ENCODE measurements around the gene SYNPO2. TPM values are rescaled to one million over a fixed set of nuclear protein-coding genes. Genes with fewer than 3 reads are reported as not detected.

SYNPO2 gene
- total and polyA plus RNA-seq, 2 donors (not counting 1 experiment from before 2014, with no cell fraction given): 0.03 to 0.20 TPM

DNA sequence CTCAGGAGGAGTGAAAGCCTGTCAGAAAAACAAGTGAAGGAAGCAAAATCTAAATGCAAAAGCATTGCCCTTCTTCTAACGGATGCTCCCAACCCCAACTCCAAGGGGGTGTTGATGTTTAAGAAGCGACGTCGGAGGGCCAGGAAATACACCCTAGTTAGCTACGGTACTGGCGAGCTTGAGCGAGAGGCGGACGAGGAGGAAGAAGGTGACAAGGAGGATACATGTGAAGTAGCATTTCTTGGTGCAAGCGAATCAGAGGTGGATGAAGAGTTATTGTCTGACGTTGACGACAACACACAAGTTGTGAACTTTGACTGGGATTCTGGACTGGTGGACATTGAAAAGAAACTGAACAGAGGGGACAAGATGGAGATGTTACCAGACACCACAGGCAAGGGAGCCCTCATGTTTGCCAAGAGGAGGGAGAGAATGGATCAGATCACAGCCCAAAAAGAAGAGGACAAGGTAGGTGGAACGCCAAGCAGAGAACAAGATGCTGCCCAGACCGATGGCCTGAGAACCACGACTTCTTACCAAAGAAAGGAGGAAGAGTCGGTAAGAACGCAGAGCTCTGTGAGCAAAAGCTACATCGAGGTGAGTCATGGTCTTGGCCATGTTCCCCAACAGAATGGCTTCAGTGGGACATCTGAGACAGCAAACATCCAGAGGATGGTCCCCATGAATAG lies 141.3 kb downstream of the SYNPO2 start:
- CTCF ChIA-PET: no interaction called here

DNA sequence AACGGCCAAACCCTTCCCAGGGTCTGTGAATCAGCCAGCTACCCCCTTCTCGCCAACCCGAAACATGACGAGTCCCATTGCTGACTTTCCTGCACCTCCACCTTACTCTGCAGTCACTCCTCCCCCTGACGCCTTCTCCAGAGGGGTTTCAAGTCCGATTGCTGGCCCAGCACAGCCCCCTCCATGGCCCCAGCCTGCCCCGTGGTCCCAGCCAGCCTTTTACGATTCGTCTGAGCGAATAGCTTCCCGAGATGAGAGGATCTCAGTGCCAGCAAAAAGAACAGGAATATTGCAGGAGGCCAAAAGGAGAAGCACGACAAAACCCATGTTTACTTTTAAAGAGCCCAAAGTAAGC lies 141.9 kb downstream of the SYNPO2 start:
- no peak overlapping the region for H2AFZ ChIP-seq (ENCODE audit: insufficient read depth, low read depth, low read length, poor library complexity, severe bottlenecking)
- POLR2A ChIA-PET: no interaction called here
- no peak for TF ChIP-seq EZH2 (IDR thresholded peaks at IDR 0.05; ENCODE audit: borderline replicate concordance, insufficient read depth, low read depth, low read length, poor library complexity, severe bottlenecking)
- TF ChIP-seq, protein P1, sequence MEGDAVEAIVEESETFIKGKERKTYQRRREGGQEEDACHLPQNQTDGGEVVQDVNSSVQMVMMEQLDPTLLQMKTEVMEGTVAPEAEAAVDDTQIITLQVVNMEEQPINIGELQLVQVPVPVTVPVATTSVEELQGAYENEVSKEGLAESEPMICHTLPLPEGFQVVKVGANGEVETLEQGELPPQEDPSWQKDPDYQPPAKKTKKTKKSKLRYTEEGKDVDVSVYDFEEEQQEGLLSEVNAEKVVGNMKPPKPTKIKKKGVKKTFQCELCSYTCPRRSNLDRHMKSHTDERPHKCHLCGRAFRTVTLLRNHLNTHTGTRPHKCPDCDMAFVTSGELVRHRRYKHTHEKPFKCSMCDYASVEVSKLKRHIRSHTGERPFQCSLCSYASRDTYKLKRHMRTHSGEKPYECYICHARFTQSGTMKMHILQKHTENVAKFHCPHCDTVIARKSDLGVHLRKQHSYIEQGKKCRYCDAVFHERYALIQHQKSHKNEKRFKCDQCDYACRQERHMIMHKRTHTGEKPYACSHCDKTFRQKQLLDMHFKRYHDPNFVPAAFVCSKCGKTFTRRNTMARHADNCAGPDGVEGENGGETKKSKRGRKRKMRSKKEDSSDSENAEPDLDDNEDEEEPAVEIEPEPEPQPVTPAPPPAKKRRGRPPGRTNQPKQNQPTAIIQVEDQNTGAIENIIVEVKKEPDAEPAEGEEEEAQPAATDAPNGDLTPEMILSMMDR (IDR thresholded peaks at IDR 0.05): no peak
- DNase-seq (no peak), ATAC-seq (ENCODE audit: low read depth) (no peak)
- H3K79me2 ChIP-seq (ENCODE audit: control insufficient read depth, insufficient read depth, low read length): no peaks in the 10 kb centered on the region
- intact Hi-C loops (cut with micrococcal nuclease): no loop called here
- Mint-ChIP-seq H3K27ac (no peak overlapping the region), H3K4me3 (no peak overlapping the region), H3K27me3 (peaks cover 17% of the 10 kb centered on the region), H3K9me3 (ENCODE audit: insufficient read depth) (no peaks in the 10 kb centered on the region), H3K4me1 (no peaks in the 10 kb centered on the region)
- H3K9me3 ChIP-seq (ENCODE audit: control extremely low read depth in 1 of 3, control insufficient read depth in 2 of 3, insufficient read depth in 1 of 3, low read length in 2 of 3): no peaks in the 10 kb centered on the region
- no peaks in the 10 kb centered on the region for H3K36me3 ChIP-seq (replicated peaks in 1 of 2; ENCODE audit: control extremely low read depth in 1 of 2, control insufficient read depth in 1 of 2, extremely low read depth in 1 of 2, insufficient read depth in 2 of 2, low read length in 1 of 2)
- H3K4me1 ChIP-seq (ENCODE audit: control insufficient read depth in 2 of 2, insufficient read depth in 2 of 2, low read length in 2 of 2): no peaks in the 10 kb centered on the region
- H3K27ac ChIP-seq (ENCODE audit: low read length in 2 of 2): no peak overlapping the region
- no peak overlapping the region for H3K9ac ChIP-seq (ENCODE audit: low read length)
- H4K20me1 ChIP-seq (ENCODE audit: control insufficient read depth, insufficient read depth, low read length, poor library complexity, severe bottlenecking): no peaks in the 10 kb centered on the region
- H3K4me3 ChIP-seq (ENCODE audit: control extremely low read depth in 1 of 5, extremely low read depth in 1 of 5, insufficient read depth in 1 of 5, low read depth in 2 of 5, low read length in 4 of 5): no peak overlapping the region
- no peak overlapping the region for H3K4me2 ChIP-seq (replicated peaks; ENCODE audit: low read depth, low read length, poor library complexity, severe bottlenecking)
- WGBS (ENCODE audit: insufficient coverage): 95% methylated on average over 12 of the region's 12 CpGs
- CTCF ChIA-PET: no interaction called here
- no peaks in the 10 kb centered on the region for H3K27me3 ChIP-seq (replicated peaks in 1 of 4; ENCODE audit: control extremely low read depth in 1 of 4, control insufficient read depth in 3 of 4, insufficient read depth in 4 of 4, low read length in 3 of 4)

More for the DNA sequence above, 141.3 kb downstream of the SYNPO2 start:
- intact Hi-C loops (cut with micrococcal nuclease): no loop called here
- peaks cover 17% of the 10 kb centered on the region for H3K27me3 Mint-ChIP-seq
- ATAC-seq (ENCODE audit: low read depth) (no peak), DNase-seq (no peak)
- WGBS (ENCODE audit: insufficient coverage): 95% methylated on average over 14 of the region's 18 CpGs
- H4K20me1 ChIP-seq (ENCODE audit: control insufficient read depth, insufficient read depth, low read length, poor library complexity, severe bottlenecking): no peaks in the 10 kb centered on the region
- no peaks in the 10 kb centered on the region for H3K4me1 ChIP-seq (ENCODE audit: control insufficient read depth in 2 of 2, insufficient read depth in 2 of 2, low read length in 2 of 2)
- no peak overlapping the region for H3K4me2 ChIP-seq (replicated peaks; ENCODE audit: low read depth, low read length, poor library complexity, severe bottlenecking)
- H3K9ac ChIP-seq (ENCODE audit: low read length): no peak overlapping the region
- no peak overlapping the region for H3K4me3 ChIP-seq (ENCODE audit: control extremely low read depth in 1 of 5, extremely low read depth in 1 of 5, insufficient read depth in 1 of 5, low read depth in 2 of 5, low read length in 4 of 5)
- H3K27ac ChIP-seq (ENCODE audit: low read length in 2 of 2): no peak overlapping the region
- H2AFZ ChIP-seq (ENCODE audit: insufficient read depth, low read depth, low read length, poor library complexity, severe bottlenecking): no peak overlapping the region
- H3K27me3 ChIP-seq (replicated peaks in 1 of 4; ENCODE audit: control extremely low read depth in 1 of 4, control insufficient read depth in 3 of 4, insufficient read depth in 4 of 4, low read length in 3 of 4): no peaks in the 10 kb centered on the region
- H3K27ac Mint-ChIP-seq: no peak overlapping the region
- no peaks in the 10 kb centered on the region for H3K4me1 Mint-ChIP-seq
- no peak overlapping the region for H3K4me3 Mint-ChIP-seq
- no peaks in the 10 kb centered on the region for H3K9me3 Mint-ChIP-seq (ENCODE audit: insufficient read depth)
- POLR2A ChIA-PET: no interaction called here
- H3K79me2 ChIP-seq (ENCODE audit: control insufficient read depth, insufficient read depth, low read length): no peaks in the 10 kb centered on the region
- H3K36me3 ChIP-seq (replicated peaks in 1 of 2; ENCODE audit: control extremely low read depth in 1 of 2, control insufficient read depth in 1 of 2, extremely low read depth in 1 of 2, insufficient read depth in 2 of 2, low read length in 1 of 2): no peaks in the 10 kb centered on the region
- no peaks in the 10 kb centered on the region for H3K9me3 ChIP-seq (ENCODE audit: control extremely low read depth in 1 of 3, control insufficient read depth in 2 of 3, insufficient read depth in 1 of 3, low read length in 2 of 3)
- TF ChIP-seq, protein P1 (IDR thresholded peaks at IDR 0.05): no peak
- no peak for TF ChIP-seq EZH2 (IDR thresholded peaks at IDR 0.05; ENCODE audit: borderline replicate concordance, insufficient read depth, low read depth, low read length, poor library complexity, severe bottlenecking)

Data from B cell (primary cell).